ENCODE results near the gene KIF5A.

- no peak for TF ChIP-seq CTCF (IDR thresholded peaks at IDR 0.05)
- no peak for TF ChIP-seq REST (IDR thresholded peaks at IDR 0.05; ENCODE audit: insufficient read depth in 1 of 2, low read depth in 2 of 2, low read length in 1 of 2)
- TF ChIP-seq SIN3A (IDR thresholded peaks at IDR 0.05; ENCODE audit: borderline replicate concordance, insufficient read depth, low read depth, low read length) = no peak
- no peak for TF ChIP-seq POLR2AphosphoS5 (IDR thresholded peaks at IDR 0.05; ENCODE audit: low read depth, low read length)
Measured at GRCh38 chr12:57627501-57628279, 77.8 kb downstream of the KIF5A start.
